Trophoblast cell (in vitro differentiated cells and primary cell): ENCODE data around the gene FHIT.

Experiments
- DNase-seq, 2 donors: peaks; one replicate each; pipeline ENCODE4 v3.0.0-alpha.2; 2016
- H2AFZ ChIP-seq: 2 replicates; pipeline ENCODE4 v1.6.1; 2013; ENCODE audit warnings: low read length, moderate library complexity, mild to moderate bottlenecking; ENCODE audit not compliant: insufficient read depth, poor library complexity
- H2AK5ac ChIP-seq: 2 replicates; pipeline ENCODE4 v1.6.1; 2013; ENCODE audit warnings: mild to moderate bottlenecking, low read length
- H2BK120ac ChIP-seq: 2 replicates; pipeline ENCODE4 v1.6.1; 2013; ENCODE audit warnings: low read length, mild to moderate bottlenecking, moderate library complexity; ENCODE audit not compliant: insufficient read depth, poor library complexity
- H2BK12ac ChIP-seq: 2 replicates; pipeline ENCODE4 v1.6.1; 2013; ENCODE audit warnings: mild to moderate bottlenecking, low read length, moderate library complexity
- H2BK5ac ChIP-seq: 2 replicates; pipeline ENCODE4 v1.6.1; 2013; ENCODE audit warnings: low read length, low read depth, moderate library complexity, mild to moderate bottlenecking; ENCODE audit not compliant: poor library complexity
- H3K14ac ChIP-seq: 2 replicates; pipeline ENCODE4 v1.6.1; 2013; ENCODE audit warnings: mild to moderate bottlenecking, low read length
- H3K18ac ChIP-seq: 2 replicates; pipeline ENCODE4 v1.6.1; 2013; ENCODE audit warnings: mild to moderate bottlenecking, low read length
- H3K23ac ChIP-seq: 2 replicates; pipeline ENCODE4 v1.6.1; 2013; ENCODE audit warnings: low read length
- H3K27ac ChIP-seq: 2 replicates; pipeline ENCODE4 v1.5.1; 2013; ENCODE audit warnings: low read depth, mild to moderate bottlenecking, inconsistent platforms, low read length, moderate library complexity
- H3K27me3 ChIP-seq: 2 replicates; pipeline ENCODE4 v1.6.1; 2013; ENCODE audit warnings: inconsistent platforms, mild to moderate bottlenecking, low read length, moderate library complexity; ENCODE audit not compliant: insufficient read depth
- H3K36me3 ChIP-seq, 2 experiments: 1 replicate in 1 of 2; 2 replicates in 1 of 2; pipeline ENCODE4 v1.6.1; 2013; ENCODE audit warnings: low read length in 2 of 2, mild to moderate bottlenecking in 2 of 2, moderate library complexity in 1 of 2; ENCODE audit not compliant: insufficient read depth in 2 of 2, control insufficient read depth in 1 of 2
- H3K4ac ChIP-seq: 2 replicates; pipeline ENCODE4 v1.6.1; 2013; ENCODE audit warnings: low read depth, mild to moderate bottlenecking, low read length, moderate library complexity
- H3K4me1 ChIP-seq, 2 experiments: 1 replicate in 1 of 2; 2 replicates in 1 of 2; pipeline ENCODE4 v1.6.1; 2013; ENCODE audit warnings: low read length in 2 of 2, mild to moderate bottlenecking in 2 of 2, moderate library complexity in 1 of 2; ENCODE audit not compliant: insufficient read depth in 2 of 2, control insufficient read depth in 1 of 2
- H3K4me2 ChIP-seq: 2 replicates; pipeline ENCODE4 v1.6.1; 2013; ENCODE audit warnings: inconsistent platforms, mild to moderate bottlenecking, low read length, moderate library complexity
- H3K4me3 ChIP-seq: 2 replicates; pipeline ENCODE4 v1.5.1; 2013; ENCODE audit warnings: mild to moderate bottlenecking, low read depth, low read length, inconsistent platforms
- H3K79me1 ChIP-seq: one replicate; pipeline ENCODE4 v1.6.1; 2013; ENCODE audit warnings: low read length
- H3K79me2 ChIP-seq: 2 replicates; pipeline ENCODE4 v1.6.1; 2013; ENCODE audit warnings: low read length, mild to moderate bottlenecking; ENCODE audit not compliant: control insufficient read depth, insufficient read depth, poor library complexity
- H3K9ac ChIP-seq: 2 replicates; pipeline ENCODE4 v1.6.1; 2013; ENCODE audit warnings: mild to moderate bottlenecking, low read length
- H3K9me3 ChIP-seq: 2 replicates; pipeline ENCODE4 v1.6.1; 2013; ENCODE audit warnings: low read depth, mild to moderate bottlenecking, control low read depth, inconsistent platforms, low read length; ENCODE audit not compliant: insufficient read depth
- H4K12ac ChIP-seq: 2 replicates; pipeline ENCODE4 v1.6.1; 2013; ENCODE audit warnings: low read depth, mild to moderate bottlenecking, low read length, moderate library complexity
- H4K8ac ChIP-seq: 2 replicates; pipeline ENCODE4 v1.6.1; 2013; ENCODE audit warnings: low read depth, mild to moderate bottlenecking, low read length, moderate library complexity
- H4K91ac ChIP-seq: one replicate; pipeline ENCODE4 v1.6.1; 2013; ENCODE audit warnings: low read depth, mild to moderate bottlenecking, low read length, moderate library complexity
- WGBS: extraction: QIAGEN DNeasy Blood & Tissue Kit; methylation state at CpG from one replicate; pipeline ENCODE4 v1.1.7; 2013; ENCODE audit warnings: missing lambda C conversion rate; ENCODE audit not compliant: insufficient read length, insufficient coverage; ENCODE audit errors: extremely low coverage; 5-methylcytosine and 5-hydroxymethylcytosine counted together

Gene FHIT

DNA sequence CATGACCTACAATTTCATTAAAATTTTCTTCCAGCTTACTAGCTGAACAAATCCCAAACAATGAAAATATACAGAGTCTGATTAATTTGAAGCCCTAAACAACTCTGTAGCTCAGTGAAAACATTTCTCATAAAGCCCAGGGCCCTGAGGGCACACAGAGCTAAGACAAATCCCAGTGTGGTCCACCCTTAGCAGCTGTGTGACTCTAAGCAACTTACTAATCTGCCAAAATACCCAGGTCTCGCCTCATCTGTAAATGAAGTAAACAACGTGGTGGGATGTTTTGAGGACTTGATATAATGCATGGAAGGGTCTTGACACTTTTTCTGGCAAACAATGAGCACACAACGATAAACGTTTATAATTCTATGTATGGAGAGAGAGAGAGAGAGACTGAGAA, 158.4 kb downstream of the FHIT start:
- Histone ChIP-seq H4K91ac (no peak overlapping the region), H3K9me3 (no peaks in the 10 kb centered on the region), H4K12ac (no peak overlapping the region), H3K18ac (no peak overlapping the region), H4K8ac (no peak overlapping the region), H3K4me2 (no peak overlapping the region), H2AFZ (no peak overlapping the region), H2AK5ac (no peak overlapping the region), H3K14ac (no peak overlapping the region), H3K27me3 (no peaks in the 10 kb centered on the region), H2BK120ac (no peak overlapping the region), H3K79me2 (no peaks in the 10 kb centered on the region), H3K9ac (no peak overlapping the region), H3K23ac (peak overlapping the region; percentile 31), H3K4me1 (no peaks in the 10 kb centered on the region), H3K36me3 (no peaks in the 10 kb centered on the region), H2BK5ac (no peak overlapping the region), H3K79me1 (no peaks in the 10 kb centered on the region), H3K4ac (no peak overlapping the region), H3K4me3 (no peak overlapping the region), H2BK12ac (no peak overlapping the region), H3K27ac (no peak overlapping the region)
- WGBS: no CpG with 5 or more reads among the region's 4 CpGs
- DNase-seq: no peak

DNA sequence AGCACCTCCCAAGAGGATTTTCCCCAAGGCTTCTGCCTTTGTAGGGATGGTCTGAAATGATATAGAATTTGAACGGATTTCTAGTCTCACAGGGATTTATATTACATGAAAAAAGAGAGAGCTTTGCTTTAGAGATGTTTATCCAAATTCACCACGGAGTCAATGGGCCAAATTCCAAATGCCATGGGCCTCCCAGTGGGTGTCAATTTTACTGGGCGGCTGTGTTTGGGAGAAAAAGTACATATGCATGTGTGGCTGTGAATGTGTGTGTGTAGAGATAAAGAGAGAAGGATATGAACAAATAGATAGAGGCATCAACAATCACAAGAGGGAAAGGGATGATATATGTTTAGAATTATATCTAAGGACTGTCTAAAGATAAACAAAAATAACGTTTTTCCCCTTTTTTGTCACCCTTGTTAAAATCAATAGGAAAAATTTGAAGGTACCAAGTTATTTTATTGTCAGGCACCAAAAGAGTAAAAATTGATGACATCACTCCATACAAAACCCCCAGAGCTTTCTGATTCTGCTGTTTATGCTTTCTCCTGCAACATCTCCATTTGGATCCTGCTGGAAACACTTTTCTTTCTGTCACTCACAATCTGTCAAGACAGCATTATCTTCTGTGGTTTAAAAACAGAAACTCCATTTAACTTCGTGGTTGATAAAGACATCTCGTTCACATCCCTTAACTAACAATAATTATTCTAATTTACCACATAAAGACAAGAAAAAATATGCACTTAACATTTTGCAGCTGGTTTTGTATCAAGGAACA, 160.7 kb downstream of the FHIT start:
- Histone ChIP-seq H2AK5ac (no peak overlapping the region), H3K79me2 (no peaks in the 10 kb centered on the region), H2BK5ac (no peak overlapping the region), H3K4me2 (no peak overlapping the region), H3K4me1 (no peaks in the 10 kb centered on the region), H3K27me3 (no peaks in the 10 kb centered on the region), H3K9ac (no peak overlapping the region), H2BK120ac (no peak overlapping the region), H4K91ac (no peak overlapping the region), H3K4ac (no peak overlapping the region), H3K36me3 (no peaks in the 10 kb centered on the region), H2AFZ (no peak overlapping the region), H3K23ac (no peak overlapping the region), H3K27ac (no peak overlapping the region), H4K12ac (no peak overlapping the region), H3K9me3 (no peaks in the 10 kb centered on the region), H3K18ac (no peak overlapping the region), H3K79me1 (no peaks in the 10 kb centered on the region), H3K4me3 (no peak overlapping the region), H3K14ac (no peak overlapping the region), H2BK12ac (no peak overlapping the region), H4K8ac (no peak overlapping the region)
- 100% methylated on average over 1 of the region's 6 CpGs for WGBS
- no peak for DNase-seq

GRCh38 chr3:61087465-61087864, 163.8 kb downstream of the FHIT start:
- Histone ChIP-seq H3K4me2 (no peak overlapping the region), H3K27me3 (no peaks in the 10 kb centered on the region), H3K14ac (no peak overlapping the region), H3K36me3 (no peaks in the 10 kb centered on the region), H4K91ac (no peak overlapping the region), H2BK120ac (no peak overlapping the region), H3K79me1 (no peaks in the 10 kb centered on the region), H3K18ac (no peak overlapping the region), H3K4me3 (no peak overlapping the region), H3K4ac (no peak overlapping the region), H4K8ac (no peak overlapping the region), H3K9me3 (no peaks in the 10 kb centered on the region), H3K27ac (no peak overlapping the region), H2AK5ac (no peak overlapping the region), H3K4me1 (no peaks in the 10 kb centered on the region), H3K79me2 (no peaks in the 10 kb centered on the region), H2AFZ (no peak overlapping the region), H3K23ac (no peak overlapping the region), H4K12ac (no peak overlapping the region), H2BK5ac (no peak overlapping the region), H2BK12ac (no peak overlapping the region), H3K9ac (no peak overlapping the region)
- DNase-seq: no peak
- WGBS: no CpG with 5 or more reads among the region's 2 CpGs

- Histone ChIP-seq H3K18ac (no peak overlapping the region), H3K27me3 (no peaks in the 10 kb centered on the region), H2AK5ac (no peak overlapping the region), H4K12ac (no peak overlapping the region), H4K91ac (no peak overlapping the region), H3K79me1 (no peaks in the 10 kb centered on the region), H3K36me3 (no peaks in the 10 kb centered on the region), H4K8ac (no peak overlapping the region), H3K4ac (no peak overlapping the region), H3K9ac (no peak overlapping the region), H3K14ac (no peak overlapping the region), H3K9me3 (no peaks in the 10 kb centered on the region), H3K27ac (no peak overlapping the region), H3K4me1 (no peaks in the 10 kb centered on the region), H3K23ac (no peak overlapping the region), H2BK12ac (no peak overlapping the region), H3K4me2 (no peak overlapping the region), H2AFZ (no peak overlapping the region), H3K79me2 (no peaks in the 10 kb centered on the region), H2BK5ac (no peak overlapping the region), H3K4me3 (no peak overlapping the region), H2BK120ac (no peak overlapping the region)
- WGBS: 100% methylated on average over 1 of the region's 3 CpGs
- no peak for DNase-seq
Observed at GRCh38 chr3:61081554-61081953, 169.7 kb downstream of the FHIT start.
